Epithelial cell of esophagus (primary cell): ENCODE measurements around the gene CRYGB.

Experiments
- DNase-seq: peaks from one replicate; pipeline ENCODE4 v3.0.0; 2010; ENCODE audit warnings: low read depth
- H3K4me3 ChIP-seq: 2 replicates; pipeline ENCODE4 v1.5.1; 2011; ENCODE audit warnings: mild to moderate bottlenecking, low read length, control low read depth
- TF ChIP-seq, protein P1 (sequence below): IDR thresholded peaks from 2 replicates; pipeline ENCODE4 v1.5.1; 2011; ENCODE audit warnings: low read depth, mild to moderate bottlenecking, low read length, control low read depth, inconsistent platforms; ENCODE audit not compliant: insufficient read depth; ENCODE audit errors: missing control alignments

Gene CRYGB

GRCh38 chr2:208146006-208146405, at the start of gene CRYGB:
Gene CRYGB (minus strand): TSS chr2:208146158. CDS start chr2:208146120, 38 bp downstream.
- no peak for DNase-seq
- TF ChIP-seq, protein P1, sequence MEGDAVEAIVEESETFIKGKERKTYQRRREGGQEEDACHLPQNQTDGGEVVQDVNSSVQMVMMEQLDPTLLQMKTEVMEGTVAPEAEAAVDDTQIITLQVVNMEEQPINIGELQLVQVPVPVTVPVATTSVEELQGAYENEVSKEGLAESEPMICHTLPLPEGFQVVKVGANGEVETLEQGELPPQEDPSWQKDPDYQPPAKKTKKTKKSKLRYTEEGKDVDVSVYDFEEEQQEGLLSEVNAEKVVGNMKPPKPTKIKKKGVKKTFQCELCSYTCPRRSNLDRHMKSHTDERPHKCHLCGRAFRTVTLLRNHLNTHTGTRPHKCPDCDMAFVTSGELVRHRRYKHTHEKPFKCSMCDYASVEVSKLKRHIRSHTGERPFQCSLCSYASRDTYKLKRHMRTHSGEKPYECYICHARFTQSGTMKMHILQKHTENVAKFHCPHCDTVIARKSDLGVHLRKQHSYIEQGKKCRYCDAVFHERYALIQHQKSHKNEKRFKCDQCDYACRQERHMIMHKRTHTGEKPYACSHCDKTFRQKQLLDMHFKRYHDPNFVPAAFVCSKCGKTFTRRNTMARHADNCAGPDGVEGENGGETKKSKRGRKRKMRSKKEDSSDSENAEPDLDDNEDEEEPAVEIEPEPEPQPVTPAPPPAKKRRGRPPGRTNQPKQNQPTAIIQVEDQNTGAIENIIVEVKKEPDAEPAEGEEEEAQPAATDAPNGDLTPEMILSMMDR, result no peak
- no peak within 1 kb of the TSS for H3K4me3 ChIP-seq

GRCh38 chr2:208195531-208195930, 49.6 kb upstream of the CRYGB start:
- H3K4me3 ChIP-seq, result no peak overlapping the region
- no peak for DNase-seq
- TF ChIP-seq, protein P1, result no peak

DNA sequence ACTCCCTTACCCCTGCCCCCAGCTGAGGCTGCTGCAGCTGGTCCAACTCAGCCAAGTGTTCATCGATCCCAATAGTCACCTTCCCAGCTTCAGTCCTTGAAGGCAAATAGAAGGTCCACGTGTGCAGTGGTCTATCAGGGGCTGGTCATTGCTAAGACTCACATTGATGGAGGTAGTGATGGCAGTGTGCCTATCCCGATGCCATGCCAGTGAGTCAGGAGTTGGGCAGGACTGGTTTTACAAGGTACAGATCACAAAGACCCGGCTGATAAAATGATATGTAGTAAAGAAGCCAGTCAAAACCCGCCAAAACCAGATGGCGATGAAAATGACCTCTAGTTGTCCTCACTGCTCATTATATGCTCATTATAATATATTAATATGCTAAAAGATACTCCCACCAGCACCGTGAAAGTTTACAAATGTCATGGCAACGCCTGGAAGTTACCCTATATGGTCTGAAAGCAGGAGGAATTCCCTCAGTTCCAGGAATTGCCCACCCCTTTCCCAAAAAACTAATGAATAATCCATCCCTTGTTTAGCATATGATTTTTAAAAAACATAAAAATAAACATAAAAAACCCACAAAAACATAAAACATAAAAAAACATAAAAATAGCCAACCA, 46.8 kb upstream of the CRYGB start:
- peak; percentile 58 for DNase-seq
- no peak overlapping the region for H3K4me3 ChIP-seq
- TF ChIP-seq, protein P1, result no peak

DNA sequence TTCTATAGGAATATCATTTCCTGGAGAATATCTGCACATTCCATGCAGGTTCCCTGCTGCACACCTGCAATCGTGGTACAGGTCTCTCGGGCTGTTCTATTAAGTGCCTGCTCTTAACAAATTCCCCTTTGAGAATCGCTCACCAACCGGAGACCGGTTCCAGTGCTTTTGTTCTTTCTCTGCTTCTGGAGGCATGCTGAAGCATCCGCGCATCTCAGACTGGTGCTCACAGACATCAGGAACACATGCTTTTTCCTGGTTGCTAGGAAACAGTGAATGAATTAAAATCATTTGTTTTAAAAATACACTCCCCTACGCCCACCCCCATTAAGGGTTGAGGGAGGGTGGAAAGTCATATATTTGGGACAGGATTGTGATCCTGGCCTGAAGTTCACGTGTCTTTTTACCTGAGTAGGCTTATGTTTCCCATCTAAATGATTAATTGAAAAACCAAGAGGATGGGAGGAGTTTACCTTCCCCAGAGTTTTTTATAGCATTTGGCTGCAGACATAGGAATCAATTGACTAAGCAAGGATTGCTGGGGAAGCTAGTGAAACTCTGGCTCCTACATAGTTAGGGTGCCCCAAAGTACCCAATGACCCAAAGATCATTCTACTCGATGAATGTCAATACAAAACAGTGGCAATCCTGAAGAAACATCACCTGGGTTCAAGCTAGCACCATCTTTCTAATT, 44.0 kb upstream of the CRYGB start, which contains the start of gene C2orf80:
Gene C2orf80, minus strand, starts transcription at position 221 of the 694 bp plus-strand sequence. CDS start 3,044 bp downstream, outside the sequence.
- H3K4me3 ChIP-seq, result no peak within 1 kb of the TSS
- no peak for DNase-seq
- TF ChIP-seq, protein P1, result no peak

DNA sequence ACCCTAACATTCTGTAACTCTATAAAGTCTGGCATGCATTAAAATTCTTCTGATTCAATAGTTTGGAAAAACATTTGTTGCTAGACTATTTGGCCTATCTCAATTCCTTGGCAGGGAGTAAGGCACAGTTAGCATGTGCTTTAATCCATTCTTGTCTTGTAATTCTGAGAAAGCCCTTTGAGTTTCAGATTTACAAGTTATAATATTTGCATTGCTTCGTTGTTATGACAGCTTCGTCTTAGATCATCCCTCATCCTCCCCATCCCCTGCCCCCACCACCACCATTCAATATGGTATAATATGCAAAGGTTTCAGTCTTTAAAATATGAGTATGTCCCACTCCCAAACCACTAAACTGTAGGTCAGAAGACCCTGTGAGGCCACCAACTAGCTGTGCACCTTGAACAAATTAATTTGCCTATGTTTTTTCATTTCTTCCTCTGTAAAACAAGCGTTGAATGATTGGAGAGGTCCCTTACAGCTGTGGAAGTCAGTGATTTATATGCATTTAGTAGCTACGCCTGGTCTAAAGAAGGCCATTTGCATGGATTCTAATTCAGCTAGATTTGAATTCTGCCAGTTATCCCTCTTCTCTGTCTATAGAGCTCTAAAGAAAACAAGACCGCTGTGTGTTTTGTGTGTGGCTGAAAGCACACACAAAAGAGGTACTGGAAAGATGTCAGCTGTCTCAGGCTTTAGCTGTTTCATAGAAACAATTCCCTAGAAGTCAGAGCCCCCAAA, 43.3 kb upstream of the CRYGB start:
- no peak overlapping the region for H3K4me3 ChIP-seq
- TF ChIP-seq, protein P1, result no peak
- no peak for DNase-seq

DNA sequence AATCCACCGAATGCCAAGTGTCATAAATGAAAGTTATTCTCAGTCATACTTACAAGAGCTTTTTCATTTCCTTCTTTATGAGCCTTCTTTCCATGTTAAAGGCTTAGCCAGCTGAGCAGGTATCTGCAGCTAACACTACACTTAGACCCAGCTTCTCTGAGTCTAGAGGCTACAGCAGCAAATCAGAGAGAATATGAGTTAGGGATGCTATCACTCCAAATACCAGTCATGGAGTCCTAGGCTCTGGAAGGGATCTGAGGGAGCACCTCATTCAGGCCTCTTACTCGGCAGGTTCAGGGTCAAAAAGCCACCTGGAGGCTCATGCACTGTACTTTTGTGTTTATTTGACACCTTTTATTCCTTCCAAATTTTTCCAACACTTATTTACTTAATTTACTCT, 40.9 kb upstream of the CRYGB start:
- no peak for DNase-seq
- H3K4me3 ChIP-seq, result no peak overlapping the region
- TF ChIP-seq, protein P1, result no peak
